ENCODE measurements around the gene KIF16B.
"Not testable (repeated sequence)": the region's sequence is repeated elsewhere in the genome, so short reads cannot be mapped to it uniquely, and the experiment has no call there.

The KIF16B gene

GRCh38 chr20:16257021-16257420 is 316.2 kb downstream of the KIF16B start:
- no peak for DNase-seq (ENCODE audit: low read depth)

- no peak for DNase-seq (ENCODE audit: low read depth)
Observed at GRCh38 chr20:16246870-16247269, 326.4 kb downstream of the KIF16B start.

- DNase-seq (ENCODE audit: low read depth): no peak
Observed at GRCh38 chr20:16246291-16246690, 327.0 kb downstream of the KIF16B start.

- DNase-seq (ENCODE audit: low read depth): no peak
Observed at GRCh38 chr20:16245879-16246278, 327.4 kb downstream of the KIF16B start.

GRCh38 chr20:16244892-16245291 is 328.4 kb downstream of the KIF16B start:
- DNase-seq (ENCODE audit: low read depth): no peak

- DNase-seq (ENCODE audit: low read depth): no peak
Observed at GRCh38 chr20:16243470-16243869, 329.8 kb downstream of the KIF16B start.

- no peak for DNase-seq (ENCODE audit: low read depth)
Observed at GRCh38 chr20:16241911-16242310, 331.3 kb downstream of the KIF16B start.

GRCh38 chr20:16240355-16240754 is 332.9 kb downstream of the KIF16B start:
- no peak for DNase-seq (ENCODE audit: low read depth)

- DNase-seq (ENCODE audit: low read depth): no peak
Observed at GRCh38 chr20:16236589-16237241, 336.5 kb downstream of the KIF16B start.

- DNase-seq (ENCODE audit: low read depth): no peak
Observed at GRCh38 chr20:16230402-16230801, 342.8 kb downstream of the KIF16B start.

GRCh38 chr20:16229813-16230212 is 343.4 kb downstream of the KIF16B start:
- DNase-seq (ENCODE audit: low read depth): no peak

- DNase-seq (ENCODE audit: low read depth): no peak
Observed at GRCh38 chr20:16228722-16229121, 344.5 kb downstream of the KIF16B start.

- DNase-seq (ENCODE audit: low read depth): not testable (repeated sequence)
Observed at GRCh38 chr20:16226961-16227360, 346.3 kb downstream of the KIF16B start.

- DNase-seq (ENCODE audit: low read depth): no peak
Observed at GRCh38 chr20:16224836-16225235, 348.4 kb downstream of the KIF16B start.

- DNase-seq (ENCODE audit: low read depth): no peak
Observed at GRCh38 chr20:16222859-16223411, 350.3 kb downstream of the KIF16B start.
